PC-3 (cell line): ENCODE measurements around the gene NAA38. TPM values are rescaled to one million over a fixed set of nuclear protein-coding genes. Genes with fewer than 3 reads are reported as not detected.
A peak's percentile ranks its signal among the peaks of the same experiment; 100 is the strongest.

Source experiments
- ATAC-seq: fragments of 200-7000 bp; cut with Tn5 transposase; 2 replicates; pipeline ENCODE4 v1.9.1; 2020; ENCODE audit warnings: mild to moderate bottlenecking, moderate library complexity
- BruUV-seq: library from RNA; stranded (reverse); fragments of 400-500 nt; replicated peaks from 2 replicates; lab custom pipeline; 2021; lab: Mats Ljungman, UMichigan
- CTCF ChIA-PET: fragments of 300-600 bp; sonication (Branson Sonifier 250); formaldehyde crosslinking; loops from one replicate; lab custom pipeline; 2022; ENCODE audit warnings: antibody characterized with exemption; lab: Charles Lee
- POLR2A ChIA-PET: fragments of 300-600 bp; sonication (Branson Sonifier 250); formaldehyde crosslinking; loops from one replicate; lab custom pipeline; 2022; ENCODE audit warnings: antibody characterized with exemption; ENCODE audit not compliant: unreplicated experiment; lab: Charles Lee
- DNase-seq: peaks from one replicate; pipeline ENCODE4 v3.0.0-alpha.2; 2015
- H2AFZ ChIP-seq: fragments of 300-600 bp; sonication (generic); 2 replicates; pipeline ENCODE4 v1.6.0; 2016; ENCODE audit warnings: antibody characterized with exemption, low read length
- H3F3A ChIP-seq: fragments of 300-600 bp; sonication (generic); one replicate; pipeline ENCODE4 v1.6.0; 2017; ENCODE audit warnings: antibody characterized with exemption, low read length, control low read depth, mild to moderate bottlenecking; ENCODE audit not compliant: unreplicated experiment
- H3K27ac ChIP-seq: fragments of 300-600 bp; sonication (generic); 2 replicates; pipeline ENCODE4 v1.5.1; 2016; ENCODE audit warnings: mild to moderate bottlenecking, low read length
- H3K27me3 ChIP-seq: fragments of 300-600 bp; sonication (generic); 2 replicates; pipeline ENCODE4 v1.6.1; 2016; ENCODE audit warnings: low read length, mixed read lengths
- H3K36me3 ChIP-seq: fragments of 300-600 bp; sonication (generic); 2 replicates; pipeline ENCODE4 v1.6.1; 2016; ENCODE audit warnings: low read depth, mixed run types, low read length, mixed read lengths
- H3K4me1 ChIP-seq: fragments of 300-600 bp; sonication (generic); 2 replicates; pipeline ENCODE4 v1.5.1; 2016; ENCODE audit warnings: low read length; ENCODE audit not compliant: insufficient read depth
- H3K4me2 ChIP-seq: fragments of 300-600 bp; sonication (generic); 2 replicates; pipeline ENCODE4 v1.6.0; 2016; ENCODE audit warnings: low read length
- H3K4me3 ChIP-seq: fragments of 300-600 bp; sonication (generic); 2 replicates; pipeline ENCODE4 v1.5.1; 2016; ENCODE audit warnings: mild to moderate bottlenecking, low read length, mixed read lengths
- H3K79me2 ChIP-seq: fragments of 300-600 bp; sonication (generic); 2 replicates; pipeline ENCODE4 v1.6.1; 2017; ENCODE audit warnings: low read length, mixed read lengths
- H3K9ac ChIP-seq: fragments of 300-600 bp; sonication (generic); 2 replicates; pipeline ENCODE4 v1.6.0; 2016; ENCODE audit warnings: mild to moderate bottlenecking, low read length
- H3K9me2 ChIP-seq: fragments of 300-600 bp; sonication (generic); replicated peaks from 2 replicates; pipeline ENCODE4 v1.6.1; 2016; ENCODE audit warnings: mixed run types, low read length, mixed read lengths
- H3K9me3 ChIP-seq: fragments of 300-600 bp; sonication (generic); 2 replicates; pipeline ENCODE4 v1.6.1; 2016; ENCODE audit warnings: low read length, mixed read lengths
- H4K20me1 ChIP-seq: fragments of 300-600 bp; sonication (generic); 2 replicates; pipeline ENCODE4 v1.6.1; 2016; ENCODE audit warnings: low read length, mixed read lengths
- CTCF ChIP-seq: fragments of 300-600 bp; sonication (generic); conservative IDR thresholded peaks from 2 replicates; pipeline ENCODE4 v1.5.1; 2017; ENCODE audit warnings: antibody characterized with exemption, low read depth, mild to moderate bottlenecking, low read length
- EZH2 ChIP-seq: fragments of 300-600 bp; sonication (generic); IDR thresholded peaks from one replicate; pipeline ENCODE4 v1.6.1; 2017; ENCODE audit warnings: antibody characterized with exemption, mild to moderate bottlenecking, low read length; ENCODE audit not compliant: unreplicated experiment
- EZH2phosphoT487 ChIP-seq: fragments of 300-600 bp; sonication (generic); IDR thresholded peaks from 2 replicates; pipeline ENCODE4 v1.6.1; 2018; ENCODE audit warnings: mild to moderate bottlenecking, antibody characterized with exemption, low read length, borderline replicate concordance
- intact Hi-C: fragments of 100-400 bp; cut with micrococcal nuclease; formaldehyde crosslinking; loops from 2 replicates; pipeline ENCODE4 v1.9.0; 2023
- total RNA-seq: library from RNA; depleted of rRNA; stranded (reverse); fragments of >200 nt; gene quantifications from 2 replicates; pipeline ENCODE4 v1.2.3, GENCODE V29; 2014

The NAA38 gene
- total RNA-seq, 1 experiment from 2014 or later, result 403 TPM

DNA sequence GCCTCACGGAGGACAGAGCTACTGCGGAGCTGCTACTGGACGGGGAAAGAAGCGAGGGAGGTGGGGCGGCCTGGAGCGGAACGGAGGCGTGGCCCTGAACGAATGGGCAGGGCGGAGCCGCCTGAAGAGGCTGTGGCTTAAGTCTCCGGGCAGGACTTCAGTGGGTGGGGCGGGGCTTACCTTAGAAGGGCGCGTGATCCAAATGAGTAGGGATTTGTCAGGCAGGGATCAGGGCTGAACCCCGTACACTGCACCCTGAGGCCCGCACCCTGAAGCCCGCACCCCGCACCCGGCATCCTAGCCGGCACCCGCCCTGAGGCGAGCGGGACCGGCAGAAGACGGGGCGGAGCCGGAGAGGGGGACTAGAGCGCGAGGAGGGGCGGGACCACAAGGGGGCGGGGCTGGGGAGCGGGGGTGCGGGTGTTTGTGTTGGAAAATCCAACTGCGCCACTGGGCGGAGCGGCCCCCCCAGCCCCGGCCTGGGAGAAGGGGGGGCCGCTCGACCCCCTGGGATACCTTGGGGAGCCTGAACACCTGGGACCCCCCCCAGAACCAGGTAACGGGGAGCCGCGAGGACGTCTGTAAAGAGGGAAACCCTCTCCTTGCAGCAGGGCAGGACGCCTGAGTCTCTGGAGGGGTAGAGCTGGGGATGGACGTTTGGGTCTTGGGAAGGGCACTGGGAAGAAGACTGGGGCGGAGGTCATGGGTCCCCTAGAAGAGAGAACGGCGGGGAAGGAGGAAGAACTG is 23.4 kb downstream of the NAA38 start, which contains the start of gene KDM6B:
KDM6B (plus strand) TSS at position 423 of the 747 bp plus-strand sequence. CDS start 11,338 bp downstream, outside the sequence.
- no peak for TF ChIP-seq EZH2
- no peak for TF ChIP-seq EZH2phosphoT487
- TF ChIP-seq CTCF, result no peak
- Histone ChIP-seq H3K9ac (peak within 1 kb of the TSS; percentile 44), H3K9me2 (no peaks in the 10 kb centered on the region), H3K79me2 (peaks cover 6% of the 10 kb centered on the region), H3K36me3 (no peaks in the 10 kb centered on the region), H2AFZ (peak within 1 kb of the TSS; percentile 83), H3K4me3 (peak within 1 kb of the TSS; percentile 83), H3K4me1 (peaks cover 23% of the 10 kb centered on the region), H3K9me3 (no peaks in the 10 kb centered on the region), H3F3A (no peaks in the 10 kb centered on the region), H3K4me2 (peak within 1 kb of the TSS; percentile 85), H4K20me1 (no peaks in the 10 kb centered on the region), H3K27me3 (no peaks in the 10 kb centered on the region), H3K27ac (peak within 1 kb of the TSS; percentile 60)
- intact Hi-C loops, result loop anchor here (2.0 kb wide), 1 partner anchor 23 kb away; the partner anchor contains the start of gene NAA38
- DNase-seq (peak; percentile 83), ATAC-seq (peak; percentile 62)
- BruUV-seq, result no TSS peak
- ChIA-PET CTCF (interaction anchor here (0.6 kb wide), 1 partner anchor 90 kb away, joined by 3 read pairs; no protein-coding TSS in a partner anchor), POLR2A (interaction anchor here (0.6 kb wide), 2 partner anchors 17 to 30 kb away, joined by 4 read pairs; no protein-coding TSS in a partner anchor)

GRCh38 chr17:7833011-7833794 is 24.2 kb downstream of the NAA38 start:
- Histone ChIP-seq H3K9me2 (no peaks in the 10 kb centered on the region), H2AFZ (peak overlapping the region; percentile 83; the same call in 1 of the 2 replicates), H3K79me2 (no peaks in the 10 kb centered on the region), H3K27ac (no peak overlapping the region), H3K36me3 (no peaks in the 10 kb centered on the region), H4K20me1 (no peaks in the 10 kb centered on the region), H3K4me3 (peak overlapping the region; percentile 83; the same call in 1 of the 2 replicates), H3K4me1 (peaks cover 18% of the 10 kb centered on the region), H3K9me3 (no peaks in the 10 kb centered on the region), H3K27me3 (no peaks in the 10 kb centered on the region), H3K4me2 (peak overlapping the region; percentile 85), H3F3A (no peaks in the 10 kb centered on the region), H3K9ac (no peak overlapping the region)
- intact Hi-C loops, result no loop called here
- DNase-seq, result no peak
- no TSS peak for BruUV-seq
- POLR2A ChIA-PET, result interaction anchor here (0.6 kb wide), 1 partner anchor 29 kb away, joined by 4 read pairs; no protein-coding TSS in a partner anchor
- no peak for ATAC-seq
- TF ChIP-seq EZH2, result no peak
- no peak for TF ChIP-seq EZH2phosphoT487
- no peak for TF ChIP-seq CTCF
- CTCF ChIA-PET, result interaction anchor here (0.6 kb wide), 1 partner anchor 89 kb away, joined by 3 read pairs; no protein-coding TSS in a partner anchor
